Parietal lobe (tissue), 1 donor: ENCODE data around the gene ITIH5. TPM values are rescaled to one million over a fixed set of nuclear protein-coding genes. Genes with fewer than 3 reads are reported as not detected.

Source experiments
- total RNA-seq: library from RNA; depleted of rRNA; stranded (reverse); fragments of >200 nt; gene quantifications from one replicate; pipeline ENCODE4 v1.2.3, GENCODE V29; 2014

The ITIH5 gene
- 12.2 TPM for total RNA-seq

DNA sequence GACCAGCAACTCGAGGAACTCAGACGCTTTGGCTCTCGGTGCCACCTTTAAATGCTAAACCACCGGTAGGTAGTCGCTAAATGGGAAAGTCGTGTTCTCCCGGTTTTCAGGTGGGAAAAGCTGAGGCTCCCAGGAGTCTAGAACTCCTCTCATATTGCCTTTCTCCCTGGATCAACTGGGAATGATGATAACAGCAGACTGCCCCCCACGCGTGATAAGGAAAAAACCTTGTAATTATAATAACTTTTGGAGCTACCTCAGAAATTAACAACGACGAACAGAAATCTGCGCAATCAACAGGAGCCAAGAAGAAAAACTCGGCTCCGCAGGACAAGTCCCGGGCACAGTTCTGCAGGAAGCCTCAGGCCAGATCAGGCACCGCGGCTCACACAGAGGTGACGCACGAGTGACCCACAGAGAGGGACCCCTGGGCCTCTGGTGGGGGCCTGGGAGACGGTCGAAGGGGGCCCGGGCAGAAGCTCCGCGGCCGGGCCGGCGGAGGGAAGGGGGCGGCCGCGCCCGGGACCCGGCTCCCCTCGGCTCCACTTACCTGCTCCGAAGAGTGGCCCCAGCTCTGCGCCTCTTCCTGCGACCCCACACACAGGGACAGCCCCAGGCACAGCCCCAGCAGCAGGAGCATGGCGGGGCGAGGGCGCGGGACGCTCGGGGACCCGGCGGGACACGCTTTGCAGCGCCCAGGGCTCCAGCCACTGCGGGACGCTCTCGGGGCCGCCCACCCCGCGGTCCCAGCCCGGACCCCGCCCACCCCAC is at the start of gene ITIH5:
Gene ITIH5, minus strand, starts transcription at position 714 of the 771 bp plus-strand sequence. Its CDS starts 74 bp downstream, at position 640.

DNA sequence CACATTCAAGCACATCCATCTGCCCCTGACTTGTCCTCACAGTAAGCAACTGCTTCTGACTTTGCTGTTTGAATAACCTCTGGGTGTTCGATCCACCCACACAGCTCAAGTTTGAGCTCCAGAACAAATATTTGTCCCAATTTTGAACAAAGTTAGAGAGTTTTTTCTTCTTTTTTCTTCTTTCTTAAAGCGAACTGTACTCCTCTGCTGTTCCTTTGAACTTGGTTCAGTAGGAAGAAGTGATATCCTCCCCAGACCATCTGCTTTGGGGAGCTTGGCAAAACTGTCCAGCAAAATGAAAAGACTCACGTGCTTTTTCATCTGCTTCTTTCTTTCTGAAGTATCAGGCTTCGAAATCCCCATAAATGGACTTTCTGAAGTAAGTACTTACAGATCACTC is 36.4 kb upstream of the ITIH5 start, which contains the start of gene ITIH2:
Gene ITIH2, plus strand, starts transcription at position 177 of the 400 bp plus-strand sequence. Its CDS starts 119 bp downstream, at position 296.

Other genes starting within 250 kb of the ITIH5 start
- gene ITIH2, start 36.4 kb upstream of the ITIH5 start, total RNA-seq = 2.8 TPM
- gene KIN, start 121.0 kb upstream of the ITIH5 start, total RNA-seq = 15.3 TPM
- 258 TPM for gene ATP5F1C, start 121.2 kb upstream of the ITIH5 start, total RNA-seq
- gene TAF3, start 151.5 kb upstream of the ITIH5 start, total RNA-seq = 5.9 TPM